ENCODE measurements around the gene PDE2A. TPM values are rescaled to one million over a fixed set of nuclear protein-coding genes. Genes with fewer than 3 reads are reported as not detected.

Gene PDE2A
- total and polyA plus RNA-seq, 7 donors, result 6.0 to 20.1 (median 8.8) TPM

GRCh38 chr11:72696866-72697700, 22.9 kb upstream of the PDE2A start:
- H3K4me1 ChIP-seq, result no peaks in the 10 kb centered on the region
- no peaks in the 10 kb centered on the region for H3K9me3 ChIP-seq
- no peak overlapping the region for H3K4me3 ChIP-seq
- TF ChIP-seq CTCF (IDR thresholded peaks at IDR 0.05), result no peak
- 78 to 81% (median 80%) methylated on average over 43 to 44 of the region's 44 CpGs for WGBS, 3 donors
- intact Hi-C loops (cut with DNase I), result no loop called here
- peak; percentile 81 to 88 for DNase-seq
- peak; percentile 35 to 68 (median 49) for ATAC-seq
- H3K27me3 ChIP-seq (ENCODE audit: insufficient read depth in 3 of 3, low read length in 2 of 3), result no peaks in the 10 kb centered on the region
- no peak overlapping the region for H3K27ac ChIP-seq
- H3K36me3 ChIP-seq (ENCODE audit: insufficient read depth in 1 of 2, low read depth in 1 of 2), result peaks cover 12 to 100% of the 10 kb centered on the region in 2 donors

GRCh38 chr11:72695354-72695753, 21.1 kb upstream of the PDE2A start:
- no peak for ATAC-seq
- H3K4me1 ChIP-seq, result no peaks in the 10 kb centered on the region
- intact Hi-C loops (cut with DNase I), result no loop called here

GRCh38 chr11:72693271-72693968, 19.2 kb upstream of the PDE2A start:
- intact Hi-C loops (cut with DNase I), result no loop called here
- Histone ChIP-seq H3K4me1 (no peaks in the 10 kb centered on the region), H3K27ac (no peak overlapping the region), H3K9me3 (no peaks in the 10 kb centered on the region), H3K4me3 (no peak overlapping the region), H3K36me3 (ENCODE audit: insufficient read depth in 1 of 2, low read depth in 1 of 2) (peaks cover 12 to 99% of the 10 kb centered on the region in 2 donors), H3K27me3 (ENCODE audit: insufficient read depth in 3 of 3, low read length in 2 of 3) (no peaks in the 10 kb centered on the region)
- 94 to 97% (median 96%) methylated on average over 19 of the region's 19 CpGs for WGBS, 3 donors
- ATAC-seq (no peak), DNase-seq (peak in 1 of 2 donors; percentile 54)
- TF ChIP-seq CTCF (IDR thresholded peaks at IDR 0.05), result no peak

More at GRCh38 chr11:72695354-72695753, 21.1 kb upstream of the PDE2A start:
- DNase-seq, result no peak
- Histone ChIP-seq H3K36me3 (ENCODE audit: insufficient read depth in 1 of 2, low read depth in 1 of 2) (peaks cover 12 to 100% of the 10 kb centered on the region in 2 donors), H3K27me3 (ENCODE audit: insufficient read depth in 3 of 3, low read length in 2 of 3) (no peaks in the 10 kb centered on the region), H3K9me3 (no peaks in the 10 kb centered on the region), H3K4me3 (no peak overlapping the region), H3K27ac (no peak overlapping the region)
- no peak for TF ChIP-seq CTCF (IDR thresholded peaks at IDR 0.05)
- 96% methylated on average over 6 to 7 of the region's 7 CpGs for WGBS, 3 donors

- DNase-seq, result peak in 1 of 2 donors; percentile 45
- Histone ChIP-seq H3K4me3 (no peak overlapping the region), H3K27ac (no peak overlapping the region), H3K9me3 (no peaks in the 10 kb centered on the region), H3K27me3 (ENCODE audit: insufficient read depth in 3 of 3, low read length in 2 of 3) (no peaks in the 10 kb centered on the region), H3K4me1 (no peaks in the 10 kb centered on the region), H3K36me3 (ENCODE audit: insufficient read depth in 1 of 2, low read depth in 1 of 2) (peaks cover 12 to 99% of the 10 kb centered on the region in 2 donors)
- intact Hi-C loops (cut with DNase I), result no loop called here
- TF ChIP-seq CTCF (IDR thresholded peaks at IDR 0.05), result no peak
- WGBS, 3 donors, result 73 to 81% (median 76%) methylated on average over 9 of the region's 9 CpGs
- no peak for ATAC-seq
Observed at GRCh38 chr11:72692498-72693237, 18.4 kb upstream of the PDE2A start.

Measured in psoas muscle (tissue), 8 donors.